ENCODE measurements around the gene ULK2. TPM values are rescaled to one million over a fixed set of nuclear protein-coding genes. Genes with fewer than 3 reads are reported as not detected.

Gene ULK2
- total RNA-seq, 1 donor from 2014 or later: 15.7 TPM

- Mint-ChIP-seq H3K4me1 (ENCODE audit: unreplicated experiment) (no peaks in the 10 kb centered on the region), H3K27ac (ENCODE audit: unreplicated experiment) (no peak overlapping the region), H3K4me3 (ENCODE audit: unreplicated experiment) (no peak overlapping the region), H3K36me3 (ENCODE audit: low read depth, unreplicated experiment) (no peaks in the 10 kb centered on the region), H3K27me3 (ENCODE audit: unreplicated experiment) (peaks cover 6% of the 10 kb centered on the region), H3K9me3 (ENCODE audit: unreplicated experiment) (no peaks in the 10 kb centered on the region)
- no peak for TF ChIP-seq CTCF (IDR thresholded peaks at IDR 0.05; ENCODE audit: unreplicated experiment)
- DNase-seq (ENCODE audit: low spot score): no peak
Measured at GRCh38 chr17:19739241-19740201, 128.2 kb downstream of the ULK2 start.

GRCh38 chr17:19738757-19739156 lies 129.0 kb downstream of the ULK2 start:
- Mint-ChIP-seq H3K4me1 (ENCODE audit: unreplicated experiment) (no peaks in the 10 kb centered on the region), H3K27ac (ENCODE audit: unreplicated experiment) (no peak overlapping the region), H3K4me3 (ENCODE audit: unreplicated experiment) (no peak overlapping the region), H3K27me3 (ENCODE audit: unreplicated experiment) (peaks cover 6% of the 10 kb centered on the region), H3K36me3 (ENCODE audit: low read depth, unreplicated experiment) (no peaks in the 10 kb centered on the region), H3K9me3 (ENCODE audit: unreplicated experiment) (no peaks in the 10 kb centered on the region)
- DNase-seq (ENCODE audit: low spot score): no peak
- TF ChIP-seq CTCF (IDR thresholded peaks at IDR 0.05; ENCODE audit: unreplicated experiment): no peak

- peak overlapping the region; percentile 43 for H3K27ac Mint-ChIP-seq (ENCODE audit: unreplicated experiment)
- no peaks in the 10 kb centered on the region for H3K36me3 Mint-ChIP-seq (ENCODE audit: low read depth, unreplicated experiment)
- no peaks in the 10 kb centered on the region for H3K4me1 Mint-ChIP-seq (ENCODE audit: unreplicated experiment)
- H3K27me3 Mint-ChIP-seq (ENCODE audit: unreplicated experiment): peaks cover 6% of the 10 kb centered on the region
- no peak for DNase-seq (ENCODE audit: low spot score)
- no peaks in the 10 kb centered on the region for H3K9me3 Mint-ChIP-seq (ENCODE audit: unreplicated experiment)
- TF ChIP-seq CTCF (IDR thresholded peaks at IDR 0.05; ENCODE audit: unreplicated experiment): no peak
- no peak overlapping the region for H3K4me3 Mint-ChIP-seq (ENCODE audit: unreplicated experiment)
Measured at GRCh38 chr17:19738073-19738449, 129.7 kb downstream of the ULK2 start.

- TF ChIP-seq CTCF (IDR thresholded peaks at IDR 0.05; ENCODE audit: unreplicated experiment): no peak
- Mint-ChIP-seq H3K4me3 (ENCODE audit: unreplicated experiment) (no peak overlapping the region), H3K36me3 (ENCODE audit: low read depth, unreplicated experiment) (no peaks in the 10 kb centered on the region), H3K4me1 (ENCODE audit: unreplicated experiment) (no peaks in the 10 kb centered on the region), H3K9me3 (ENCODE audit: unreplicated experiment) (no peaks in the 10 kb centered on the region), H3K27ac (ENCODE audit: unreplicated experiment) (peak overlapping the region; percentile 43), H3K27me3 (ENCODE audit: unreplicated experiment) (peaks cover 6% of the 10 kb centered on the region)
- no peak for DNase-seq (ENCODE audit: low spot score)
Measured at GRCh38 chr17:19737305-19738072, 130.2 kb downstream of the ULK2 start.

Measured in endothelial cell (in vitro differentiated cells).